GM19351 (cell line): ENCODE results near the gene LMBRD1.
A peak's percentile ranks its signal among the peaks of the same experiment; 100 is the strongest.
"Not testable (repeated sequence)": the region's sequence is repeated elsewhere in the genome, so short reads cannot be mapped to it uniquely, and the experiment has no call there.

Experiments
- ATAC-seq: cut with Tn5 transposase; IDR thresholded peaks from one replicate; pipeline ENCODE4 v1.9.1; 2021; ENCODE audit warnings: mild to moderate bottlenecking, moderate library complexity; ENCODE audit not compliant: unreplicated experiment

The LMBRD1 gene

GRCh38 chr6:69756366-69756765, 40.4 kb downstream of the LMBRD1 start:
- ATAC-seq: no peak

GRCh38 chr6:69735027-69735426, 61.8 kb downstream of the LMBRD1 start:
- ATAC-seq: no peak

DNA sequence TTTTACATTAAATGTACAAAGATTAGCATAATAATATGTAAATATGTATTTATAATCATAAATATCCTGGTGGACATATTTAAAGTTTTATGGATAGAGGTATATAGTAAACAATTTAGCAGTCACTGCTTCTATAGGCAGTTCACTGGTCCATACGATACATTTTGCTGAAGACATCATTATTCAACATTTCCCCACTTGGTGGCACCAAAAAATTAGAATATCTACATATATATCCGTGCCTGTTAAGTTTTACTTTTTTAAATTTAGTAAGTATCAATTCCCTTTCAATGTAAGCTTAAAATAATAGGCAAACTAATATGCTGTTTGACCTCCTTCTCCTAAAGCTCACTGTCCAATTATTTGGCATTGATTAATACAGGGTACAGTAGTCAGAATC, 64.2 kb downstream of the LMBRD1 start:
- peak; percentile 80 for ATAC-seq

DNA sequence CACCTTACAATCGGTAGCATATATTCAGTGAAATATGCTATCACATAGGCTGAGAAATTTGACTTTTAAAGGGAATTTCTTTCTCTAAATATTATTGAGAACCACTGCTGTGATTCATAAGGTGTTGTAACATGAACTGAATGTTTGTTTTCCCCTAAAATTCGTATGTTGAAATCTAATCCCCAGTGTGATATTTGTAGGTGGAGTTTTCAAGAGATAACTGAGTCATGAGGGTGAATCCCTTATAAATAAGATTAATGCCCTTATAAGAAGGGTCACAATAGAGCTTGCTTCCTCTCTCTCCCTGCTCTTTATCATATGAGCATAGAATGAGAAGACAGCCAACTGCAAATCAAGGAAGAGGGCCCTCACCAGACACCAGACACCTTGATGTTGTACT, 64.8 kb downstream of the LMBRD1 start:
- no peak for ATAC-seq

DNA sequence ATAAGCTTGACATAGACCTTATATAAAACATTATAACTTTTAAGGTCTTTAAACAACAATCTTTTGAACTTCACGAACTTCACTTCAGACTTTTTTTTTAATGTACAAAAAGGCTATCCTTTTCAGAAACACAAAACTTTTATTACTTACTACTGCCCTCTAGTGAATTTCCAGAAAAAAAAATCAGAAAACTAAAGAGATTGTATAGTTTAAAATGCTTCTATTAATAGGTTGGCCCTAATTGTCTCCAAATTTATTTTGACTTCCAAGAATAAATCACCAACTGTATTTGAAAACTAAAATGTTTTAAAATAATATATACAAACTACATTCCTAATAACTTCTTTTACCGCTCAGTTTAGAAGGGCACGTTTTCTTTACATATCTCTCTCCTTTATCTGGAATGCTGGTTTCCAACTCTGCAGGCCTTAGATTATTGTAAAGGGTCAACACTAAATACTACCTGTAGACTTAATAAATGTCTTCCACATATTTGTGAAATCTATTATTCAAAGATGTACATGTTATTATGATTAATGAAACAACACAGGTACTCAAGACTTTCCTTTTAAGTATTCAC, 66.8 kb downstream of the LMBRD1 start:
- ATAC-seq: no peak

DNA sequence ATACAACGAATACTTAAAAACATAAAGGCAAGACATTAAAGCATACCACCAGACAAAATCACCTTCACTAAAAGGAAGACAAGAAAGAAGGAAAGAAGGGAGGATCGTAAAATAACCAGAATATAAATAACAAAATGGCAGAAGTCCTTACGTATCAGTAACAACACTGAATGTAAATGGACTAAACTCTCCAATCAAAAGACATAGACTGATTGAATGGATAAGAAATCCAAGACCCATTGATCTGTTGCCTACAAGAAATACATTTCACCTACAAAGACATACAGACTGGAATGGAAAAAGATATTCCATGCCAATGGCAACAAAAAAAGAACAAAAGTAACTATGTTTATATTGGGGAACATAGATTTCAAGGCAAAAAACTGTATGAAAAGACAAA, 74.1 kb downstream of the LMBRD1 start:
- no peak for ATAC-seq

- peak; percentile 92 for ATAC-seq
These were observed 77.1 kb downstream of the LMBRD1 start for GRCh38 chr6:69719602-69720193.

- ATAC-seq: no peak
These were observed 90.1 kb downstream of the LMBRD1 start for GRCh38 chr6:69706724-69707123.

DNA sequence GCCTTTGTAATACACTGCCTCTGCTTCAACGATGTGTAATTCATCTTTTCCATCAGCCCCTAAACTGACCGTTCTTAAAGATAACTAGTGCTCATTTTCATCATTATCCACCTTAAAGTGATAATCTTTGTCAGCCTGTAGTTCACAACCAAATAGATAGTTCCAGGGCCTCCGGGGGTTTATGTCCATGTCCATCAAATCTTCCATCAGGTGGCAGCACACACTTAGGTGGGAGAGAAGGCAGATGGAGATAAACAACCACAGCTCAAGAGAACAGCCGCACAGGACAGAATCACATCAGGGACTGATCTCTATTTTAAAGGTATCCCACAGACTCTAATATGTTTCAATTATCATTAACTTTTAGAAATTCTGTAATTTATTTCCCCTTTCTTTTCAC, 90.9 kb downstream of the LMBRD1 start:
- ATAC-seq: no peak

GRCh38 chr6:69704916-69705315, 91.9 kb downstream of the LMBRD1 start:
- ATAC-seq: no peak

GRCh38 chr6:69699655-69700054, 97.2 kb downstream of the LMBRD1 start:
- ATAC-seq: no peak

DNA sequence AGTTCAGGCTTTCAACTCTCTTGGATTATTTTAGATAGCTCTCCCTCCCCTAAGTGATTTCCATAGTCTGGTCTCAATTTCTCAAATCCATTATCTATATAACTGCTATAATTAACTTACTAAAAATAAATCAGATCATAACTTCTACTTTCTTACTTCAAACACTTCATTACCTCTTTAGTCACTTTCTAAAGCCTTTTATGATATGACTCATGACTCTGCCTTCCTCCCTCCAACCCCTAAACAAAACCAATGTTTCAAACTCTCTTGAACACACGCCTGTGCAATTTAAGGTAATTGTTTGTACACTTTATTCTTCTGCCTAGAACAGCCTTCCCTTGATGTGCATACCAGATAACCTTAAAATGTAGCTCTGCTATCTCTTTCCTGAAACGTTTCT, 100.5 kb downstream of the LMBRD1 start:
- peak; percentile 92 for ATAC-seq

- no peak for ATAC-seq
These were observed 103.0 kb downstream of the LMBRD1 start for GRCh38 chr6:69693762-69694161.

DNA sequence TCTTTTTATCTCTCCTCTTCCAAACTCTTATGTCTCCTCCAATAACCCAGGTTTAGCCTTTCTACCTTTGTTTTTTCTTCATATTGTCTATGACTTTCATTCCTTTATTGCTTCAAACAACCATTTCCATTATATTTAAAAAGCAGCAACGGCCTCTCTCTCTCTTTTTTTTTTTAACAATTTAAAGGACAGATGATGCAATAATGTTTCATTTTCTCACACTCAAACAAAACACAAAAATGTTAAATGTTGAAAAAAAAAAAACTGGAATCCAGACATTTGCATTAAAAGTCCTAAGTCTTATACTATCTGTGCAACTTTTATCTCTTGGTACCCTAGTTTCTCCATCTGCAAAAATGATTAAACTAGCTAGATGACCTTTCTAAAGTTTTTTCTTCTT, 105.8 kb downstream of the LMBRD1 start:
- no peak for ATAC-seq

GRCh38 chr6:69680302-69680701, 116.5 kb downstream of the LMBRD1 start:
- ATAC-seq: no peak

GRCh38 chr6:69673298-69673697, 123.5 kb downstream of the LMBRD1 start:
- ATAC-seq: no peak

GRCh38 chr6:69668916-69669315, 127.9 kb downstream of the LMBRD1 start:
- ATAC-seq: no peak

DNA sequence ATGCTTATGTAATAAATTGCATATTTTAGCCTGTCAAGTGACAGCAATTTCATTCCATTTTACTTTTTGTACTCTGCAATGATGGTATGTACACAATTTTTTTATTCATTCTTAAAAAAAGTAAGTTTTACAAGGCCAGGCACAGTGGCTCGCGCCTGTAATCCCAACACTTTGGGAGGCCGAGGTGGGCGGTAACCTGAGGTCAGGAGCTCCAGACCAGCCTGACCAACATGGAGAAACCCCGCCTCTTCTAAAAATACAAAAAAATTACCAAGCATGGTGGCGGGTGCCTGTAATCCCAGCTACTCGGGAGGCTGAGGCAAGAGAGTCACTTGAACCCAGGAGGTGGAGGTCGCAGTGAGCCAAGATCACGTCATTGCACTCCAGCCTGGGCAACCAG, 130.0 kb downstream of the LMBRD1 start:
- not testable (repeated sequence) for ATAC-seq

- ATAC-seq: no peak
These were observed 131.4 kb downstream of the LMBRD1 start for GRCh38 chr6:69665437-69665836.

- no peak for ATAC-seq
These were observed 132.3 kb downstream of the LMBRD1 start for GRCh38 chr6:69664551-69664950.

- ATAC-seq: no peak
These were observed 133.6 kb downstream of the LMBRD1 start for GRCh38 chr6:69663215-69663614.

DNA sequence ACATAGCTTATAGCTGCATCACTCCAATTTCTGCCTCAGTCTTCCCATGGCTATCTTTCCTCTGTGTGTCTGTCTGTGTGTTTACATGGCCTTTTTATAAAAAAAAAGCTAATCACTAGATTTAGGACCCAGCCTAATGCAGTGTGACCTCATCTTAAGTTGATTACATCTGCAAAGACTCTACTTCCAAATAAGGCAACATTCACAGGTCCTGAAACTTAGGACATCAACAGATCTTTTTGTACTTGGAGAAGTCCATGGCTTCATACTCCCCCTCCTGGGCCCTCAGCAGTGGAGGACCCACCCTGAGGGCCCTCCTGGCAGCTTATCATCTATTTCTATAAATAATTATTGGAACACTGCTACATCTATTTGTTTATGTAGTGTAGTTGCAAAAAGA, 146.1 kb downstream of the LMBRD1 start:
- ATAC-seq: no peak

DNA sequence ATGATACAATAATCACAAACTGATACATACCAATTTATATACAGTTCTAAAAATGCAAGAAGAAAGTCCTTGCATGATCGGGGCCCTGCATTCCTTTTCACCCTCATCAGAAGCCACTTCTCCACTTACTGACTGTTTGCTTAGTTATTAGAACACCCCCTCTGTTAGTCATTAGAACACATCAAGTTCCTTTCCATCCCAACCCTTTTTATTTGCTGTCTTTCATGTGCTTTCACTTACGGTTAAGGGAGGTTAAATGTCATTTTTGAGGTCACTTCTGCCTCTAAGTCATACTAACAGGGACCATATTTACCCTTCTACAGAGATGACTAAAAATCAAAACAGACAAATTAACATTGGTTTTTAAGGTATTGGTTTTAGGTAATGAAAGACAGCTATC, 149.1 kb downstream of the LMBRD1 start:
- no peak for ATAC-seq
